Gastrocnemius medialis (tissue), 4 donors: Measurements from ENCODE around the gene ABCA13.

Experiments used
- CTCF ChIP-seq, 5 experiments: fragments of 450-650 bp in 3 of 5; fragments of 200-600 bp in 2 of 5; sonication (generic) in 2 of 5; IDR thresholded peaks in 4 of 5; conservative IDR thresholded peaks in 1 of 5; 1 replicate in 4 of 5; 2 replicates in 1 of 5; pipeline ENCODE4 v1.5.1; 2016 to 2019; ENCODE audit warnings: antibody characterized with exemption in 5 of 5, mild to moderate bottlenecking in 3 of 5, moderate library complexity in 3 of 5
- POLR2A ChIP-seq, 2 donors: fragments of 450-650 bp; IDR thresholded peaks; one replicate each; pipeline ENCODE4 v1.6.1; 2017; ENCODE audit warnings: antibody characterized with exemption in 2 of 2, mild to moderate bottlenecking in 2 of 2, moderate library complexity in 2 of 2

GRCh38 chr7:48665353-48666135, 494.3 kb downstream of the ABCA13 start:
- no peak for TF ChIP-seq CTCF (IDR thresholded peaks at IDR 0.05 in 4 of 5, conservative IDR thresholded peaks at IDR 0.05 in 1 of 5)
- TF ChIP-seq POLR2A (IDR thresholded peaks at IDR 0.05) = no peak
